ENCODE results near the gene KCMF1. TPM values are rescaled to one million over a fixed set of nuclear protein-coding genes. Genes with fewer than 3 reads are reported as not detected.

Gene KCMF1
- total and polyA plus RNA-seq, 2 donors (not counting 1 experiment from before 2014, with no cell fraction given): 43.7 to 81.5 TPM

- Histone ChIP-seq H2AFZ (ENCODE audit: insufficient read depth, low read depth, low read length, poor library complexity, severe bottlenecking) (no peak overlapping the region), H3K4me1 (ENCODE audit: control insufficient read depth in 2 of 2, insufficient read depth in 2 of 2, low read length in 2 of 2) (peaks cover 0 to 3% of the 10 kb centered on the region in 2 donors), H3K36me3 (replicated peaks in 1 of 2; ENCODE audit: control extremely low read depth in 1 of 2, control insufficient read depth in 1 of 2, extremely low read depth in 1 of 2, insufficient read depth in 2 of 2, low read length in 1 of 2) (peaks cover 0 to 17% of the 10 kb centered on the region in 2 experiments), H3K27ac (ENCODE audit: low read length in 2 of 2) (no peak overlapping the region), H4K20me1 (ENCODE audit: control insufficient read depth, insufficient read depth, low read length, poor library complexity, severe bottlenecking) (no peaks in the 10 kb centered on the region), H3K27me3 (replicated peaks in 1 of 4; ENCODE audit: control extremely low read depth in 1 of 4, control insufficient read depth in 3 of 4, insufficient read depth in 4 of 4, low read length in 3 of 4) (no peaks in the 10 kb centered on the region), H3K79me2 (ENCODE audit: control insufficient read depth, insufficient read depth, low read length) (no peaks in the 10 kb centered on the region), H3K9ac (ENCODE audit: low read length) (no peak overlapping the region), H3K4me3 (ENCODE audit: control extremely low read depth in 1 of 5, extremely low read depth in 1 of 5, insufficient read depth in 1 of 5, low read depth in 2 of 5, low read length in 4 of 5) (no peak overlapping the region), H3K9me3 (ENCODE audit: control extremely low read depth in 1 of 3, control insufficient read depth in 2 of 3, insufficient read depth in 1 of 3, low read length in 2 of 3) (no peaks in the 10 kb centered on the region), H3K4me2 (replicated peaks; ENCODE audit: low read depth, low read length, poor library complexity, severe bottlenecking) (no peak overlapping the region)
- ATAC-seq (ENCODE audit: low read depth): no peak
- no peak for DNase-seq
- no peak for TF ChIP-seq CTCF (IDR thresholded peaks at IDR 0.05)
- TF ChIP-seq EZH2 (IDR thresholded peaks at IDR 0.05; ENCODE audit: borderline replicate concordance, insufficient read depth, low read depth, low read length, poor library complexity, severe bottlenecking): no peak
- intact Hi-C loops (cut with micrococcal nuclease): no loop called here
- no peaks in the 10 kb centered on the region for H3K9me3 Mint-ChIP-seq (ENCODE audit: insufficient read depth)
- H3K4me1 Mint-ChIP-seq: peaks cover 5% of the 10 kb centered on the region
- no peaks in the 10 kb centered on the region for H3K27me3 Mint-ChIP-seq
- H3K27ac Mint-ChIP-seq: no peak overlapping the region
- 90% methylated on average over 3 of the region's 15 CpGs for WGBS (ENCODE audit: insufficient coverage)
- POLR2A ChIA-PET: no interaction called here
- H3K4me3 Mint-ChIP-seq: no peak overlapping the region
- CTCF ChIA-PET: interaction anchor here (1.3 kb wide), 1 partner anchor 9 kb away, joined by 6 read pairs; no protein-coding TSS in a partner anchor
Observed at GRCh38 chr2:85057226-85057962, 86.4 kb downstream of the KCMF1 start.

- Mint-ChIP-seq H3K9me3 (ENCODE audit: insufficient read depth) (no peaks in the 10 kb centered on the region), H3K27ac (no peak overlapping the region), H3K4me1 (peaks cover under 1% of the 10 kb centered on the region), H3K27me3 (peaks cover 21% of the 10 kb centered on the region), H3K4me3 (no peak overlapping the region)
- no peak overlapping the region for H3K4me2 ChIP-seq (replicated peaks; ENCODE audit: low read depth, low read length, poor library complexity, severe bottlenecking)
- no peaks in the 10 kb centered on the region for H3K36me3 ChIP-seq (replicated peaks in 1 of 2; ENCODE audit: control extremely low read depth in 1 of 2, control insufficient read depth in 1 of 2, extremely low read depth in 1 of 2, insufficient read depth in 2 of 2, low read length in 1 of 2)
- no peaks in the 10 kb centered on the region for H3K79me2 ChIP-seq (ENCODE audit: control insufficient read depth, insufficient read depth, low read length)
- POLR2A ChIA-PET: no interaction called here
- DNase-seq (no peak), ATAC-seq (ENCODE audit: low read depth) (no peak)
- no peak overlapping the region for H3K9ac ChIP-seq (ENCODE audit: low read length)
- WGBS (ENCODE audit: insufficient coverage): 75% methylated on average over 1 of the region's 2 CpGs
- TF ChIP-seq EZH2 (IDR thresholded peaks at IDR 0.05; ENCODE audit: borderline replicate concordance, insufficient read depth, low read depth, low read length, poor library complexity, severe bottlenecking): no peak
- TF ChIP-seq CTCF (IDR thresholded peaks at IDR 0.05): no peak
- intact Hi-C loops (cut with micrococcal nuclease): no loop called here
- H3K9me3 ChIP-seq (ENCODE audit: control extremely low read depth in 1 of 3, control insufficient read depth in 2 of 3, insufficient read depth in 1 of 3, low read length in 2 of 3): no peaks in the 10 kb centered on the region
- H3K4me3 ChIP-seq (ENCODE audit: control extremely low read depth in 1 of 5, extremely low read depth in 1 of 5, insufficient read depth in 1 of 5, low read depth in 2 of 5, low read length in 4 of 5): no peak overlapping the region
- CTCF ChIA-PET: no interaction called here
- H2AFZ ChIP-seq (ENCODE audit: insufficient read depth, low read depth, low read length, poor library complexity, severe bottlenecking): no peak overlapping the region
- H3K4me1 ChIP-seq (ENCODE audit: control insufficient read depth in 2 of 2, insufficient read depth in 2 of 2, low read length in 2 of 2): peaks cover under 1 to 3% of the 10 kb centered on the region in 2 donors
- no peaks in the 10 kb centered on the region for H4K20me1 ChIP-seq (ENCODE audit: control insufficient read depth, insufficient read depth, low read length, poor library complexity, severe bottlenecking)
- H3K27me3 ChIP-seq (replicated peaks in 1 of 4; ENCODE audit: control extremely low read depth in 1 of 4, control insufficient read depth in 3 of 4, insufficient read depth in 4 of 4, low read length in 3 of 4): peaks cover 0 to 16% (median under 1%) of the 10 kb centered on the region in 4 experiments
- no peak overlapping the region for H3K27ac ChIP-seq (ENCODE audit: low read length in 2 of 2)
Observed at GRCh38 chr2:85061896-85062295, 90.9 kb downstream of the KCMF1 start.
